ENCODE data around the gene COL6A2.

COL6A2 gene

GRCh38 chr21:46122758-46123683 lies 25.1 kb downstream of the COL6A2 start:
- Histone ChIP-seq H3K27me3 (replicated peaks; ENCODE audit: control insufficient read depth, insufficient read depth, low read length) (no peaks in the 10 kb centered on the region), H3K4me3 (replicated peaks; ENCODE audit: low read depth, low read length) (no peak overlapping the region), H3K36me3 (ENCODE audit: control insufficient read depth, insufficient read depth, low read length) (no peaks in the 10 kb centered on the region)
- DNase-seq (ENCODE audit: extremely low read depth, insufficient read length) = no peak
- TF ChIP-seq CTCF (IDR thresholded peaks at IDR 0.05; ENCODE audit: insufficient read depth, low read length, poor library complexity, severe bottlenecking) = no peak

- DNase-seq (ENCODE audit: extremely low read depth, insufficient read length) = no peak
- Histone ChIP-seq H3K4me3 (replicated peaks; ENCODE audit: low read depth, low read length) (no peak overlapping the region), H3K27me3 (replicated peaks; ENCODE audit: control insufficient read depth, insufficient read depth, low read length) (no peaks in the 10 kb centered on the region), H3K36me3 (ENCODE audit: control insufficient read depth, insufficient read depth, low read length) (no peaks in the 10 kb centered on the region)
- TF ChIP-seq CTCF (IDR thresholded peaks at IDR 0.05; ENCODE audit: insufficient read depth, low read length, poor library complexity, severe bottlenecking) = no peak
Observed at GRCh38 chr21:46124083-46124925, 26.4 kb downstream of the COL6A2 start.

- TF ChIP-seq CTCF (IDR thresholded peaks at IDR 0.05; ENCODE audit: insufficient read depth, low read length, poor library complexity, severe bottlenecking) = no peak
- DNase-seq (ENCODE audit: extremely low read depth, insufficient read length) = no peak
- H3K27me3 ChIP-seq (replicated peaks; ENCODE audit: control insufficient read depth, insufficient read depth, low read length) = no peaks in the 10 kb centered on the region
- H3K36me3 ChIP-seq (ENCODE audit: control insufficient read depth, insufficient read depth, low read length) = no peaks in the 10 kb centered on the region
- no peak overlapping the region for H3K4me3 ChIP-seq (replicated peaks; ENCODE audit: low read depth, low read length)
Observed at GRCh38 chr21:46124926-46125845, 27.3 kb downstream of the COL6A2 start.

- no peak for DNase-seq (ENCODE audit: extremely low read depth, insufficient read length)
- no peak for TF ChIP-seq CTCF (IDR thresholded peaks at IDR 0.05; ENCODE audit: insufficient read depth, low read length, poor library complexity, severe bottlenecking)
- no peaks in the 10 kb centered on the region for H3K27me3 ChIP-seq (replicated peaks; ENCODE audit: control insufficient read depth, insufficient read depth, low read length)
- H3K36me3 ChIP-seq (ENCODE audit: control insufficient read depth, insufficient read depth, low read length) = no peaks in the 10 kb centered on the region
- no peak overlapping the region for H3K4me3 ChIP-seq (replicated peaks; ENCODE audit: low read depth, low read length)
Observed at GRCh38 chr21:46125846-46126301, 28.0 kb downstream of the COL6A2 start.
